ENCODE data around the gene ATP1A4. TPM values are rescaled to one million over a fixed set of nuclear protein-coding genes. Genes with fewer than 3 reads are reported as not detected.

Gene ATP1A4
- total and polyA plus RNA-seq, 2 of the 13 experiments (the other 11 are each of a cell fraction or from before 2014, with no cell fraction given), result not detected

DNA sequence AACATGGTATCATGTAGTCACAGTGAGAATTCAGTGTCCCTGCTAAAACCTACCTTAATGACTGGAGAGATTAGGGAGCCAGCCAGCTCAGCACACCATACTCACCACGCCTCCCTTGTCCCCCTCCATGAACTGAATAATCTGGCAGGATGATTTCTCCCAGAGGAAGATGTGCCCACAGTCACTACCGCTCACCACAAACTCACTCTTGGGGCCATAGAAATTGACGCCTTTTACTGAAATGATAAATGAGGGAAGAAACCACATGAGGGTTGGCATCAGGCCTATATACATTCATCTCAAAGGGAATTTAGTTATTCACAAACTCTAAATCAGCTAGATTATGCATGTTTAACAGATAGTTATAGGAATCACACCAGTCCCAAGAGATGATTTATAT lies 71.1 kb downstream of the ATP1A4 start (continued):
- TF ChIP-seq, protein P1, sequence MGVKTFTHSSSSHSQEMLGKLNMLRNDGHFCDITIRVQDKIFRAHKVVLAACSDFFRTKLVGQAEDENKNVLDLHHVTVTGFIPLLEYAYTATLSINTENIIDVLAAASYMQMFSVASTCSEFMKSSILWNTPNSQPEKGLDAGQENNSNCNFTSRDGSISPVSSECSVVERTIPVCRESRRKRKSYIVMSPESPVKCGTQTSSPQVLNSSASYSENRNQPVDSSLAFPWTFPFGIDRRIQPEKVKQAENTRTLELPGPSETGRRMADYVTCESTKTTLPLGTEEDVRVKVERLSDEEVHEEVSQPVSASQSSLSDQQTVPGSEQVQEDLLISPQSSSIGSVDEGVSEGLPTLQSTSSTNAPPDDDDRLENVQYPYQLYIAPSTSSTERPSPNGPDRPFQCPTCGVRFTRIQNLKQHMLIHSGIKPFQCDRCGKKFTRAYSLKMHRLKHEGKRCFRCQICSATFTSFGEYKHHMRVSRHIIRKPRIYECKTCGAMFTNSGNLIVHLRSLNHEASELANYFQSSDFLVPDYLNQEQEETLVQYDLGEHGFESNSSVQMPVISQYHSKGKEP (CRISPR knock-in tag; IDR thresholded peaks at IDR 0.05), result no peak
- TF ChIP-seq MIER3 (CRISPR knock-in tag; IDR thresholded peaks at IDR 0.05; ENCODE audit: borderline replicate concordance) (no peak), ADNP (CRISPR knock-in tag; IDR thresholded peaks at IDR 0.05) (no peak), GATA4 (IDR thresholded peaks at IDR 0.05; ENCODE audit: borderline replicate concordance, low read depth) (no peak), ZNF850 (CRISPR knock-in tag; conservative IDR thresholded peaks at IDR 0.05) (no peak), KLF6 (CRISPR knock-in tag; IDR thresholded peaks at IDR 0.05) (no peak), ZNF331 (CRISPR knock-in tag; IDR thresholded peaks at IDR 0.05) (no peak), ZNF616 (CRISPR knock-in tag; IDR thresholded peaks at IDR 0.05; ENCODE audit: low read depth) (no peak)
- TF ChIP-seq, protein P2, sequence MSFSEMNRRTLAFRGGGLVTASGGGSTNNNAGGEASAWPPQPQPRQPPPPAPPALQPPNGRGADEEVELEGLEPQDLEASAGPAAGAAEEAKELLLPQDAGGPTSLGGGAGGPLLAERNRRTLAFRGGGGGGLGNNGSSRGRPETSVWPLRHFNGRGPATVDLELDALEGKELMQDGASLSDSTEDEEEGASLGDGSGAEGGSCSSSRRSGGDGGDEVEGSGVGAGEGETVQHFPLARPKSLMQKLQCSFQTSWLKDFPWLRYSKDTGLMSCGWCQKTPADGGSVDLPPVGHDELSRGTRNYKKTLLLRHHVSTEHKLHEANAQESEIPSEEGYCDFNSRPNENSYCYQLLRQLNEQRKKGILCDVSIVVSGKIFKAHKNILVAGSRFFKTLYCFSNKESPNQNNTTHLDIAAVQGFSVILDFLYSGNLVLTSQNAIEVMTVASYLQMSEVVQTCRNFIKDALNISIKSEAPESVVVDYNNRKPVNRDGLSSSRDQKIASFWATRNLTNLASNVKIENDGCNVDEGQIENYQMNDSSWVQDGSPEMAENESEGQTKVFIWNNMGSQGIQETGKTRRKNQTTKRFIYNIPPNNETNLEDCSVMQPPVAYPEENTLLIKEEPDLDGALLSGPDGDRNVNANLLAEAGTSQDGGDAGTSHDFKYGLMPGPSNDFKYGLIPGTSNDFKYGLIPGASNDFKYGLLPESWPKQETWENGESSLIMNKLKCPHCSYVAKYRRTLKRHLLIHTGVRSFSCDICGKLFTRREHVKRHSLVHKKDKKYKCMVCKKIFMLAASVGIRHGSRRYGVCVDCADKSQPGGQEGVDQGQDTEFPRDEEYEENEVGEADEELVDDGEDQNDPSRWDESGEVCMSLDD (CRISPR knock-in tag; IDR thresholded peaks at IDR 0.05; ENCODE audit: borderline replicate concordance), result no peak
- TF ChIP-seq, protein P3, sequence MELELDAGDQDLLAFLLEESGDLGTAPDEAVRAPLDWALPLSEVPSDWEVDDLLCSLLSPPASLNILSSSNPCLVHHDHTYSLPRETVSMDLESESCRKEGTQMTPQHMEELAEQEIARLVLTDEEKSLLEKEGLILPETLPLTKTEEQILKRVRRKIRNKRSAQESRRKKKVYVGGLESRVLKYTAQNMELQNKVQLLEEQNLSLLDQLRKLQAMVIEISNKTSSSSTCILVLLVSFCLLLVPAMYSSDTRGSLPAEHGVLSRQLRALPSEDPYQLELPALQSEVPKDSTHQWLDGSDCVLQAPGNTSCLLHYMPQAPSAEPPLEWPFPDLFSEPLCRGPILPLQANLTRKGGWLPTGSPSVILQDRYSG (CRISPR knock-in tag; IDR thresholded peaks at IDR 0.05), result no peak
- TF ChIP-seq, protein P4, sequence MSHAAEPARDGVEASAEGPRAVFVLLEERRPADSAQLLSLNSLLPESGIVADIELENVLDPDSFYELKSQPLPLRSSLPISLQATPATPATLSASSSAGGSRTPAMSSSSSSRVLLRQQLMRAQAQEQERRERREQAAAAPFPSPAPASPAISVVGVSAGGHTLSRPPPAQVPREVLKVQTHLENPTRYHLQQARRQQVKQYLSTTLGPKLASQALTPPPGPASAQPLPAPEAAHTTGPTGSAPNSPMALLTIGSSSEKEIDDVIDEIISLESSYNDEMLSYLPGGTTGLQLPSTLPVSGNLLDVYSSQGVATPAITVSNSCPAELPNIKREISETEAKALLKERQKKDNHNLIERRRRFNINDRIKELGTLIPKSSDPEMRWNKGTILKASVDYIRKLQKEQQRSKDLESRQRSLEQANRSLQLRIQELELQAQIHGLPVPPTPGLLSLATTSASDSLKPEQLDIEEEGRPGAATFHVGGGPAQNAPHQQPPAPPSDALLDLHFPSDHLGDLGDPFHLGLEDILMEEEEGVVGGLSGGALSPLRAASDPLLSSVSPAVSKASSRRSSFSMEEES (CRISPR knock-in tag; IDR thresholded peaks at IDR 0.05), result no peak

Measured in HepG2 (cell line).